Loucy (cell line): Measurements from ENCODE around the gene SLC5A2.
"Not testable (repeated sequence)": the region's sequence is repeated elsewhere in the genome, so short reads cannot be mapped to it uniquely, and the experiment has no call there.

ENCODE experiments used
- CTCF ChIP-seq: fragments of 200-600 bp; sonication (generic); conservative IDR thresholded peaks from 2 replicates; pipeline ENCODE4 v1.5.1; 2014; ENCODE audit warnings: mild to moderate bottlenecking, antibody characterized with exemption, low read length
- EZH2phosphoT487 ChIP-seq: fragments of 200-600 bp; IDR thresholded peaks from 2 replicates; pipeline ENCODE4 v1.6.1; 2018; ENCODE audit warnings: antibody characterized with exemption, mild to moderate bottlenecking, moderate library complexity, borderline replicate concordance

DNA sequence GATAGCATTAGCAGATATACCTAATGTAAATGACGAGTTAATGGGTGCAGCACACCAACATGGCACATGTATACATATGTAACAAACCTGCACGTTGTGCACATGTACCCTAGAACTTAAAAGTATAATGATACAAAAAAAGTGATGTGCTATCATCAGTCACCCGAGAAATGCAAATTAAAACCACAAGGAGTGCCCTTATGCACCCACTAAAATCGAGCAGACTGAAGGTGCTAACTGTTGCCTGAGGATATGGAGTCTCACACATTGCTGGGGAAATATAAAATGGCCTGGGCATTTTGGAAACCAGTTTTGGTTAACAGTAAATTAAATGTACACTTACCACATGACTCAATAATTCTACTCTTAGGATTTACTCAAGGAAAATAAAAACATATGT is 43.9 kb upstream of the SLC5A2 start:
- not testable (repeated sequence) for TF ChIP-seq CTCF, EZH2phosphoT487
